GM19397 (cell line): ENCODE measurements around the gene NEAT1.

Experiments
- ATAC-seq: cut with Tn5 transposase; IDR thresholded peaks from one replicate; pipeline ENCODE4 v1.9.1; 2021; ENCODE audit warnings: mild to moderate bottlenecking, moderate library complexity; ENCODE audit not compliant: unreplicated experiment

NEAT1 gene

GRCh38 chr11:65421794-65422632, 585 bp upstream of the NEAT1 start:
- ATAC-seq: peak; percentile 34

DNA sequence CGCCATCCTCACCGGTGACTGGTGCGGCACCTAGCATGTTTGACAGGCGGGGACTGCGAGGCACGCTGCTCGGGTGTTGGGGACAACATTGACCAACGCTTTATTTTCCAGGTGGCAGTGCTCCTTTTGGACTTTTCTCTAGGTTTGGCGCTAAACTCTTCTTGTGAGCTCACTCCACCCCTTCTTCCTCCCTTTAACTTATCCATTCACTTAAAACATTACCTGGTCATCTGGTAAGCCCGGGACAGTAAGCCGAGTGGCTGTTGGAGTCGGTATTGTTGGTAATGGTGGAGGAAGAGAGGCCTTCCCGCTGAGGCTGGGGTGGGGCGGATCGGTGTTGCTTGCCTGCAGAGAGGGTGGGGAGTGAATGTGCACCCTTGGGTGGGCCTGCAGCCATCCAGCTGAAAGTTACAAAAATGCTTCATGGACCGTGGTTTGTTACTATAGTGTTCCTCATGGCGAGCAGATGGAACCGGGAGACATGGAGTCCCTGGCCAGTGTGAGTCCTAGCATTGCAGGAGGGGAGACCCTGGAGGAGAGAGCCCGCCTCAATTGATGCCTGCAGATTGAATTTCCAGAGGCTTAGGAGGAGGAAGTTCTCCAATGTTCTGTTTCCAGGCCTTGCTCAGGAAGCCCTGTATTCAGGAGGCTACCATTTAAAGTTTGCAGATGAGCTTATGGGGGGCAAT, 1.1 kb downstream of the NEAT1 start:
- no peak for ATAC-seq

- no peak for ATAC-seq
Measured at GRCh38 chr11:65424205-65425104, 1.9 kb downstream of the NEAT1 start.

DNA sequence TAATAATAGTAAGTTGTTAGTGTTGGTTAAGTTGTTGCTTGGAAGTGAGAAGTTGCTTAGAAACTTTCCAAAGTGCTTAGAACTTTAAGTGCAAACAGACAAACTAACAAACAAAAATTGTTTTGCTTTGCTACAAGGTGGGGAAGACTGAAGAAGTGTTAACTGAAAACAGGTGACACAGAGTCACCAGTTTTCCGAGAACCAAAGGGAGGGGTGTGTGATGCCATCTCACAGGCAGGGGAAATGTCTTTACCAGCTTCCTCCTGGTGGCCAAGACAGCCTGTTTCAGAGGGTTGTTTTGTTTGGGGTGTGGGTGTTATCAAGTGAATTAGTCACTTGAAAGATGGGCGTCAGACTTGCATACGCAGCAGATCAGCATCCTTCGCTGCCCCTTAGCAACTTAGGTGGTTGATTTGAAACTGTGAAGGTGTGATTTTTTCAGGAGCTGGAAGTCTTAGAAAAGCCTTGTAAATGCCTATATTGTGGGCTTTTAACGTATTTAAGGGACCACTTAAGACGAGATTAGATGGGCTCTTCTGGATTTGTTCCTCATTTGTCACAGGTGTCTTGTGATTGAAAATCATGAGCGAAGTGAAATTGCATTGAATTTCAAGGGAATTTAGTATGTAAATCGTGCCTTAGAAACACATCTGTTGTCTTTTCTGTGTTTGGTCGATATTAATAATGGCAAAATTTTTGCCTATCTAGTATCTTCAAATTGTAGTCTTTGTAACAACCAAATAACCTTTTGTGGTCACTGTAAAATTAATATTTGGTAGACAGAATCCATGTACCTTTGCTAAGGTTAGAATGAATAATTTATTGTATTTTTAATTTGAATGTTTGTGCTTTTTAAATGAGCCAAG, 2.7 kb downstream of the NEAT1 start:
- ATAC-seq: no peak

DNA sequence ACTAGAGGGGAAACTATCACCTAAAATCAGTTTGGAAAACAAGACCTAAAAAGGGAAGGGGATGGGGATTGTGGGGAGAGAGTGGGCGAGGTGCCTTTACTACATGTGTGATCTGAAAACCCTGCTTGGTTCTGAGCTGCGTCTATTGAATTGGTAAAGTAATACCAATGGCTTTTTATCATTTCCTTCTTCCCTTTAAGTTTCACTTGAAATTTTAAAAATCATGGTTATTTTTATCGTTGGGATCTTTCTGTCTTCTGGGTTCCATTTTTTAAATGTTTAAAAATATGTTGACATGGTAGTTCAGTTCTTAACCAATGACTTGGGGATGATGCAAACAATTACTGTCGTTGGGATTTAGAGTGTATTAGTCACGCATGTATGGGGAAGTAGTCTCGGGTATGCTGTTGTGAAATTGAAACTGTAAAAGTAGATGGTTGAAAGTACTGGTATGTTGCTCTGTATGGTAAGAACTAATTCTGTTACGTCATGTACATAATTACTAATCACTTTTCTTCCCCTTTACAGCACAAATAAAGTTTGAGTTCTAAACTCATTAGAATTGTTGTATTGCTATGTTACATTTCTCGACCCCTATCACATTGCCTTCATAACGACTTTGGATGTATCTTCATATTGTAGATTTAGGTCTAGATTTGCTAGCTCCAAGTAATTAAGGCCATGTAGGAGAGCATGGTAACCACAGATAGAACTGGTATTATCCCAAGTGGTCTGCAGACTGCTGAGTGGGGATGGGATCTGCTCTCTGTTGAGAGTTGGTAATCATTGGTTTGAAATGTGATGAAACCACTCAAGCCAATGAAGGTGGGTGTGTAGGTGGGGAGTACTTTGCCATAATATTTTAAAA, 3.6 kb downstream of the NEAT1 start:
- ATAC-seq: no peak

DNA sequence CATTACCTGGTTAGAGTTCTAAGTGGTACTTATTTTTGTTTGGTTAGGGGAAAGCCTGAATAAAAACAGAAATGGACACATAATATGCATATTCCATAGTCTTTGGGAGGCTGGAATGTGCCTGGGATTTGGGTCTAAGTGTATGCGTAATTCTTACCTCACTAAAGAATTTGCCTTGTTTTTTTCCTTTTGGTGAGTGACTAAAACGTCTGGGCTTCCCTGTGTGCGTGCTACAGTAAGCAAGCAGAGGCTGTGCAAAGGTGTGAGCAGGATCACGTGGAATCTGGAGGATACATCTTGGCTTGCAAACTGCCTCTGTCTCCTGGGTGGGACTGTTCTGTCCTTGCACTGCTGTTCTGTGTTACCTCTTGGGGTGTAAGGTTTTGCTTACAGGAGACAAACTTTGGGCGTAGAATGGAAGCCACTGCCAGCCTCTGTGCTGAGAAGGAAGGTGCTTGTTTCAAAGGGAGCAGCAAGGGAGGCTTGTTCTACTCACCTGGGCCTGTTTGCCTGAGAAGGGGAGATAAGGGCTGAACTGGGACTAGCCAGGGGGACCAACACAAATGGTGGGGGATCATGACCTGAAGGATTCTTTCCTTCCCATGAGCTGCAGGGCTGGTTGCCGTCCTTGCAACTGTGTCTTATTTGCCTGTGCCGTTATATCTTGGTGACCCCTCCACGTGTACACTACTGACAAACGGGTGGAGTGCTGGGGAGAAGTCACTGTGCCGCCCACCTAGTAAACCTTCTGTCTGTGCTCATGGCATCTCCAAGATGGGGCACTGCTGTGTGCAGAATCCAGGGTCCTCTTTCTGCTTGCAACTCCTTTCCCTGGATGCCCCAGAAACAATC, 4.5 kb downstream of the NEAT1 start:
- no peak for ATAC-seq

DNA sequence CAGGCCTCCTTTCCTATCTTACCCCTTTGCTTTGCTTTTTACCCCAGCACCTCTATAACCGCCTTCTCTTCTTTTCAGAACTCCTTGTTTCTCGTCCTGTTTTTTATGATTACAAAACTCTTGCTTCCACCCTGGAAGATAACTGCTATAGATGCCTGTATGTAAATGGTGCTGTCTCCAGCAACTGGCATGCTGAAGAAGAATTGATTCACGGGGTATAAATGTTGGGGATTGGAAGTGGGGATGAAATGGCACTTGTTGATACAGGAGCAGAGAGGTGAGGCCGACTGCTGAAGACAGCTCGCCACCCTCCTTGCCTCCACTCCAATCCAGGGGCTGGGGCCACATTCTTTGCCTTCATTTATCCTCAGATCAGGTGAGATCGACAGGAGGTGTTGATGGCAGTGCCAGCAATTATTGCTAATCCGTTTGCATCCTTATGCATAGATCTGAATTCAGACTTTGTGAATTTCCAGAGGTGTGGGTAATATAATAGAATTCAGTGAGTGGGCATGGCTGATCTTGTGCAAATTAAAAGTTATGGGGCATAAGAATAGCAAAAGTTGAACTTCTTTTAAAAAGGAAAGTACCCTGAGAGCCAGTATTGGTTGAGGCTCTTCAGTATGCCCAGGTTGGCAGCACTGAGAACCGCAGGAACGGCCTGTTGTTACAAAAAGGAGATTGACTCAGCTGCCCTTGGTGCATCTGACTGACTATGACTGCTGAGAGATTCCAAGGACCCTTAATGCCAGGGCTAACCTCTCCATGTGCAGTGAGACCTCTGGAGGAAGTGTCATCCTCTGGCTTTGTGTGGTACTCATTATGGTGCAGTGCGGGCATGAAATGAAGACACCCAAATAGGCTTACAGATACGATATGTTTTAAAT, 5.3 kb downstream of the NEAT1 start:
- no peak for ATAC-seq

- no peak for ATAC-seq
Measured at GRCh38 chr11:65428578-65429067, 6.0 kb downstream of the NEAT1 start.

GRCh38 chr11:65429068-65429681, 6.6 kb downstream of the NEAT1 start:
- no peak for ATAC-seq

DNA sequence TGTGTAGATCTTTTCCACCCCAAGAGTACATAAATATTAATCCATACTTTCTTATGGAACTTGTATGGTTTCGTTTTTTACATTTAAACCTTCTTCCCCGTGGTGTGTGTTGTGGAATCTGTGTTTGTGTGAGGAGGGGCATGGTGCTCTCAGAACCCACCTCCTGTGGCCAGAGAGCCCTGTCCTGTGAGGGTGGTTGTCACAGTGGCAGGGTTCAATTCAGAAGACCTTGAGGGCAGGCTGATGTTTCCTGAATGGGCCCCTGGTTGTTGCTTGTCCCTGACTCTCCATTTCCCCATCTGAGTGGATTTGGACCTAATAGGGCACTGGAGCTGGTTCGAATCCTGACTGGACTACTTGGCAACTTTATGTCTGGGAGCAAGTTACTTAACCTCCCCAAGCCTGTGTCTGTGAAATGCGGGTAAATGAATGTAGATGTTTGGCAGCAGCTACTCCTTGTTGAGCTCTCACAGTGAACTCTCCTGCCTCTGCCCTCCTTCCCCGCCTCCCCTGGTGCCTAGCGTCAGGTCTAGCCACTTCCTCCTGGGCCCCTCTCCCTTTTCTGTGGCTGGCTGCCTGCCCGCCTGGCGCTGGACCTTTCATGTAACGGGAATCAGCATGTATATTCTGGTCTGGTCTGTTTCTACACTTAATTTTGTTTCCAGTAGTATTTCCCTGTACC, 7.3 kb downstream of the NEAT1 start:
- ATAC-seq: no peak

GRCh38 chr11:65430406-65431217, 8.0 kb downstream of the NEAT1 start:
- ATAC-seq: no peak

GRCh38 chr11:65431451-65432099, 9.0 kb downstream of the NEAT1 start:
- no peak for ATAC-seq

GRCh38 chr11:65432100-65432650, 9.6 kb downstream of the NEAT1 start:
- ATAC-seq: no peak

GRCh38 chr11:65432686-65433582, 10.3 kb downstream of the NEAT1 start:
- no peak for ATAC-seq
